PC-9 (cell line): ENCODE data around the gene CSNK2A2. TPM values are rescaled to one million over a fixed set of nuclear protein-coding genes. Genes with fewer than 3 reads are reported as not detected.

ENCODE experiments used
- BruUV-seq: library from RNA; stranded (reverse); fragments of 400-500 nt; replicated peaks from 2 replicates; lab custom pipeline; 2021; lab: Mats Ljungman, UMichigan
- CTCF ChIA-PET: fragments of 300-600 bp; sonication (Branson Sonifier 250); formaldehyde crosslinking; loops from one replicate; lab custom pipeline; 2022; ENCODE audit warnings: antibody characterized with exemption; lab: Charles Lee
- POLR2A ChIA-PET: fragments of 300-600 bp; sonication (Branson Sonifier 250); formaldehyde crosslinking; loops from one replicate; lab custom pipeline; 2022; ENCODE audit warnings: antibody characterized with exemption; ENCODE audit not compliant: unreplicated experiment; lab: Charles Lee
- DNase-seq, 2 experiments: peaks; one replicate each; pipeline versions ENCODE4 v3.0.0 to v3.0.0-alpha.2; 2015 to 2022; ENCODE audit warnings: mixed read lengths in 1 of 2
- H2AFZ ChIP-seq: fragments of 200-600 bp; sonication (generic); 2 replicates; pipeline ENCODE4 v1.8.1; 2017; ENCODE audit warnings: antibody characterized with exemption
- H3F3A ChIP-seq: fragments of 200-600 bp; sonication (generic); 2 replicates; pipeline ENCODE4 v1.8.1; 2017; ENCODE audit warnings: antibody characterized with exemption, mild to moderate bottlenecking, low read depth; ENCODE audit not compliant: insufficient read depth
- H3K27ac ChIP-seq: fragments of 200-600 bp; sonication (generic); 2 replicates; pipeline ENCODE4 v1.6.1; 2016; ENCODE audit warnings: mixed run types
- H3K27me3 ChIP-seq: fragments of 200-600 bp; sonication (generic); 2 replicates; pipeline ENCODE4 v1.6.1; 2016; ENCODE audit warnings: low read depth, mixed run types; ENCODE audit not compliant: insufficient read depth
- H3K36me3 ChIP-seq: fragments of 200-600 bp; sonication (generic); 2 replicates; pipeline ENCODE4 v1.6.1; 2016; ENCODE audit warnings: low read depth, mixed run types
- H3K4me1 ChIP-seq: fragments of 200-600 bp; sonication (generic); replicated peaks from 2 replicates; pipeline ENCODE4 v1.6.1; 2016; ENCODE audit warnings: mixed run types; ENCODE audit not compliant: insufficient read depth
- H3K4me2 ChIP-seq: fragments of 200-600 bp; sonication (generic); 2 replicates; pipeline ENCODE4 v1.6.1; 2017; ENCODE audit warnings: mixed run types
- H3K4me3 ChIP-seq: fragments of 200-600 bp; sonication (generic); 2 replicates; pipeline ENCODE4 v1.6.1; 2016; ENCODE audit warnings: mixed run types
- H3K79me2 ChIP-seq: fragments of 200-600 bp; sonication (generic); 2 replicates; pipeline ENCODE4 v1.6.1; 2017; ENCODE audit warnings: low read depth, mixed run types
- H3K9me2 ChIP-seq: fragments of 200-600 bp; sonication (generic); 2 replicates; pipeline ENCODE4 v1.8.1; 2017; ENCODE audit warnings: mild to moderate bottlenecking; ENCODE audit not compliant: insufficient read depth
- H3K9me3 ChIP-seq: fragments of 200-600 bp; sonication (generic); 2 replicates; pipeline ENCODE4 v1.8.1; 2016; ENCODE audit warnings: low read depth; ENCODE audit not compliant: insufficient read depth
- H4K20me1 ChIP-seq: fragments of 200-600 bp; sonication (generic); 2 replicates; pipeline ENCODE4 v1.8.1; 2017; ENCODE audit not compliant: insufficient read depth
- CTCF ChIP-seq: fragments of 200-600 bp; sonication (generic); conservative IDR thresholded peaks from 2 replicates; pipeline ENCODE4 v1.6.1; 2017; ENCODE audit warnings: mixed run types, antibody characterized with exemption, mild to moderate bottlenecking, moderate library complexity
- EZH2 ChIP-seq: fragments of 200-600 bp; sonication (generic); IDR thresholded peaks from 2 replicates; pipeline ENCODE4 v1.8.0; 2017; ENCODE audit warnings: antibody characterized with exemption, low read depth
- intact Hi-C: fragments of 100-400 bp; cut with micrococcal nuclease; formaldehyde crosslinking; loops from one replicate; pipeline ENCODE4 v1.10.0; 2022; ENCODE audit not compliant: unreplicated experiment
- total RNA-seq: library from RNA; stranded (reverse); gene quantifications from 2 replicates; pipeline ENCODE4 v1.2.3, GENCODE V29; 2021

CSNK2A2 gene
- total RNA-seq, 1 experiment from 2014 or later = 100 TPM

GRCh38 chr16:58129097-58129936 lies 68.6 kb downstream of the CSNK2A2 start, which contains the start of gene CFAP20:
TSS of gene CFAP20 (minus strand) at chr16:58129381. CDS start at chr16:58129115, 266 bp downstream.
- Histone ChIP-seq H4K20me1 (peaks cover 38% of the 10 kb centered on the region), H3K36me3 (no peaks in the 10 kb centered on the region), H3K27me3 (no peaks in the 10 kb centered on the region), H2AFZ (peak within 1 kb of the TSS; percentile 93), H3K27ac (peak within 1 kb of the TSS; percentile 57), H3K79me2 (peaks cover 47% of the 10 kb centered on the region), H3K4me3 (peak within 1 kb of the TSS; percentile 88), H3F3A (peaks cover 6% of the 10 kb centered on the region; the same call in 1 of the 2 replicates), H3K4me2 (peak within 1 kb of the TSS; percentile 100), H3K9me3 (no peaks in the 10 kb centered on the region), H3K4me1 (peaks cover 34% of the 10 kb centered on the region), H3K9me2 (no peaks in the 10 kb centered on the region)
- POLR2A ChIA-PET = interaction anchor here (0.5 to 0.7 kb wide), 7 partner anchors 22 to 281 kb away, joined by 3 to 15 read pairs (median 5); no protein-coding TSS in a partner anchor
- CTCF ChIA-PET = interaction anchor here (0.6 to 1.0 kb wide), 5 partner anchors 15 to 128 kb away, joined by 3 to 4 read pairs (median 3); no protein-coding TSS in a partner anchor
- intact Hi-C loops = loop anchor here (1.0 to 10.0 kb wide), 2 partner anchors 104 to 235 kb away; partner anchors contain the start of gene MMP15
- peak; percentile 98 to 99 for DNase-seq
- BruUV-seq = no TSS peak
- TF ChIP-seq EZH2 (no peak), CTCF (no peak)

- Histone ChIP-seq H3K9me2 (no peaks in the 10 kb centered on the region), H3K9me3 (no peaks in the 10 kb centered on the region), H3K4me1 (peaks cover 35% of the 10 kb centered on the region), H3K27ac (peak overlapping the region; percentile 57; the same call in 1 of the 2 replicates), H3K27me3 (no peaks in the 10 kb centered on the region), H3F3A (peaks cover 10% of the 10 kb centered on the region; the same call in 1 of the 2 replicates), H3K79me2 (peaks cover 53% of the 10 kb centered on the region), H3K36me3 (no peaks in the 10 kb centered on the region), H4K20me1 (peaks cover 44% of the 10 kb centered on the region), H2AFZ (peak overlapping the region; percentile 92), H3K4me3 (peak overlapping the region; percentile 88), H3K4me2 (peak overlapping the region; percentile 100)
- CTCF ChIA-PET = interaction anchor here (0.6 to 1.0 kb wide), 3 partner anchors 94 to 189 kb away, joined by 3 to 5 read pairs (median 4); no protein-coding TSS in a partner anchor
- POLR2A ChIA-PET = interaction anchor here (0.7 kb wide), 1 partner anchor 190 kb away, joined by 3 read pairs; no protein-coding TSS in a partner anchor
- BruUV-seq = no TSS peak
- DNase-seq = peak in 1 of 2 experiments; percentile 9
- TF ChIP-seq EZH2 (no peak), CTCF (no peak)
- intact Hi-C loops = loop anchor here (1.0 to 10.0 kb wide), 2 partner anchors 103 to 234 kb away; partner anchors contain the start of gene MMP15
These were observed 69.2 kb downstream of the CSNK2A2 start for GRCh38 chr16:58128711-58129096.

GRCh38 chr16:58128181-58128631 lies 69.7 kb downstream of the CSNK2A2 start:
- Histone ChIP-seq H3K4me3 (peak overlapping the region; percentile 88), H3K4me1 (peaks cover 35% of the 10 kb centered on the region), H3F3A (peaks cover 10% of the 10 kb centered on the region; the same call in 1 of the 2 replicates), H3K27ac (no peak overlapping the region), H3K27me3 (no peaks in the 10 kb centered on the region), H3K9me2 (no peaks in the 10 kb centered on the region), H3K4me2 (peak overlapping the region; percentile 100), H2AFZ (no peak overlapping the region), H3K9me3 (no peaks in the 10 kb centered on the region), H4K20me1 (peaks cover 45% of the 10 kb centered on the region), H3K36me3 (no peaks in the 10 kb centered on the region), H3K79me2 (peaks cover 55% of the 10 kb centered on the region)
- no peak for DNase-seq
- TSS peak; percentile 46 for BruUV-seq
- ChIA-PET CTCF (interaction anchor here (0.6 kb wide), 1 partner anchor 188 kb away, joined by 5 read pairs; no protein-coding TSS in a partner anchor), POLR2A (interaction anchor here (0.6 kb wide), 2 partner anchors 148 to 507 kb away, joined by 4 to 16 read pairs; no protein-coding TSS in a partner anchor)
- intact Hi-C loops = loop anchor here (10.0 kb wide), 1 partner anchor 233 kb away; no protein-coding TSS in a partner anchor
- TF ChIP-seq CTCF = no peak
- no peak for TF ChIP-seq EZH2
